Adrenal gland (tissue), 5 donors: ENCODE data around the gene BACH2.

Source experiments
- CTCF ChIP-seq, 6 experiments: fragments of 450-650 bp in 4 of 6; fragments of 200-600 bp in 2 of 6; sonication (generic) in 1 of 6; IDR thresholded peaks; 1 replicate in 5 of 6; 2 replicates in 1 of 6; pipeline versions ENCODE4 v1.5.1 to v1.8.0; 2016 to 2021; ENCODE audit warnings: antibody characterized with exemption in 6 of 6, mild to moderate bottlenecking in 2 of 6, moderate library complexity in 1 of 6
- POLR2A ChIP-seq, 2 donors: fragments of 450-650 bp; IDR thresholded peaks; one replicate each; pipeline ENCODE4 v1.6.1; 2017; ENCODE audit warnings: antibody characterized with exemption in 2 of 2, mild to moderate bottlenecking in 2 of 2, moderate library complexity in 1 of 2
- donor health status: DM: no; HTN: no; CAD: no.

- no peak for TF ChIP-seq CTCF (IDR thresholded peaks at IDR 0.05)
- no peak for TF ChIP-seq POLR2A (IDR thresholded peaks at IDR 0.05)
Observed at GRCh38 chr6:90076511-90077415, 219.9 kb downstream of the BACH2 start.
